HEK293 (cell line): ENCODE data around the gene TMEM51.
A peak's percentile ranks its signal among the peaks of the same experiment; 100 is the strongest.

Experiments
- EGR2 ChIP-seq: fragments of 450-650 bp; formaldehyde crosslinking; IDR thresholded peaks from 2 replicates; pipeline ENCODE4 v1.5.1; 2016; ENCODE audit warnings: low read depth, missing biosample characterization, missing genetic modification characterization
- GFI1B ChIP-seq: fragments of 450-650 bp; formaldehyde crosslinking; IDR thresholded peaks from 2 replicates; pipeline ENCODE4 v1.5.1; 2016; ENCODE audit warnings: missing biosample characterization, missing genetic modification characterization
- HOXD13 ChIP-seq: sonication (generic); formaldehyde crosslinking; IDR thresholded peaks from 2 replicates; pipeline ENCODE4 v1.8.0; 2022; ENCODE audit warnings: missing genetic modification reagents, borderline replicate concordance
- OVOL3 ChIP-seq: fragments of 450-650 bp; formaldehyde crosslinking; IDR thresholded peaks from 2 replicates; pipeline ENCODE4 v1.5.1; 2016; ENCODE audit warnings: missing biosample characterization, missing genetic modification characterization
- PRDM6 ChIP-seq: fragments of 450-650 bp; formaldehyde crosslinking; IDR thresholded peaks from 2 replicates; pipeline ENCODE4 v1.5.1; 2017; ENCODE audit warnings: missing biosample characterization, missing genetic modification characterization
- RBAK ChIP-seq: fragments of 450-650 bp; formaldehyde crosslinking; IDR thresholded peaks from 2 replicates; pipeline ENCODE4 v1.5.1; 2016; ENCODE audit warnings: missing biosample characterization, missing genetic modification characterization
- SCRT1 ChIP-seq: fragments of 450-650 bp; formaldehyde crosslinking; IDR thresholded peaks from 2 replicates; pipeline ENCODE4 v1.5.1; 2016; ENCODE audit warnings: missing biosample characterization, missing genetic modification characterization, borderline replicate concordance
- SCRT2 ChIP-seq: fragments of 450-650 bp; formaldehyde crosslinking; IDR thresholded peaks from 2 replicates; pipeline ENCODE4 v1.5.1; 2016; ENCODE audit warnings: missing biosample characterization, missing genetic modification characterization
- SP2 ChIP-seq: fragments of 450-650 bp; formaldehyde crosslinking; IDR thresholded peaks from 2 replicates; pipeline ENCODE4 v1.5.1; 2016; ENCODE audit warnings: missing biosample characterization, missing genetic modification characterization
- SP7 ChIP-seq: fragments of 450-650 bp; formaldehyde crosslinking; IDR thresholded peaks from 2 replicates; pipeline ENCODE4 v1.5.1; 2016; ENCODE audit warnings: missing biosample characterization, missing genetic modification characterization
- YY1 ChIP-seq: fragments of 450-650 bp; formaldehyde crosslinking; IDR thresholded peaks from 2 replicates; pipeline ENCODE4 v1.5.1; 2018; ENCODE audit warnings: missing biosample characterization, missing genetic modification characterization
- YY2 ChIP-seq: fragments of 450-650 bp; formaldehyde crosslinking; IDR thresholded peaks from 2 replicates; pipeline ENCODE4 v1.5.1; 2016; ENCODE audit warnings: missing biosample characterization, missing genetic modification characterization
- ZNF157 ChIP-seq: fragments of 450-650 bp; formaldehyde crosslinking; IDR thresholded peaks from 2 replicates; pipeline ENCODE4 v1.5.1; 2016; ENCODE audit warnings: missing biosample characterization, missing genetic modification characterization
- ZNF184 ChIP-seq: fragments of 450-650 bp; IDR thresholded peaks from 2 replicates; pipeline ENCODE4 v1.5.1; 2018; ENCODE audit warnings: missing biosample characterization, mild to moderate bottlenecking, missing genetic modification characterization
- ZNF221 ChIP-seq: fragments of 450-650 bp; formaldehyde crosslinking; IDR thresholded peaks from 2 replicates; pipeline ENCODE4 v1.5.1; 2017; ENCODE audit warnings: missing biosample characterization, missing genetic modification characterization, borderline replicate concordance
- ZNF239 ChIP-seq: fragments of 450-650 bp; formaldehyde crosslinking; IDR thresholded peaks from 2 replicates; pipeline ENCODE4 v1.5.1; 2016; ENCODE audit warnings: missing biosample characterization, missing genetic modification characterization
- ZNF302 ChIP-seq: fragments of 450-650 bp; formaldehyde crosslinking; IDR thresholded peaks from 2 replicates; pipeline ENCODE4 v1.5.1; 2016; ENCODE audit warnings: missing biosample characterization, missing genetic modification characterization, low read depth
- ZNF324 ChIP-seq: fragments of 450-650 bp; formaldehyde crosslinking; IDR thresholded peaks from 2 replicates; pipeline ENCODE4 v1.5.1; 2016; ENCODE audit warnings: missing biosample characterization, missing genetic modification characterization
- ZNF394 ChIP-seq: fragments of 450-650 bp; formaldehyde crosslinking; IDR thresholded peaks from 2 replicates; pipeline ENCODE4 v1.5.1; 2016; ENCODE audit warnings: missing biosample characterization, missing genetic modification characterization, mild to moderate bottlenecking, moderate library complexity, borderline replicate concordance
- ZNF423 ChIP-seq: fragments of 450-650 bp; formaldehyde crosslinking; IDR thresholded peaks from 2 replicates; pipeline ENCODE4 v1.5.1; 2016; ENCODE audit warnings: missing biosample characterization, missing genetic modification characterization
- ZNF549 ChIP-seq: fragments of 450-650 bp; IDR thresholded peaks from 2 replicates; pipeline ENCODE4 v1.5.1; 2018; ENCODE audit warnings: missing biosample characterization, missing genetic modification characterization, mild to moderate bottlenecking, inconsistent platforms, moderate library complexity
- ZNF560 ChIP-seq: fragments of 450-650 bp; formaldehyde crosslinking; IDR thresholded peaks from 2 replicates; pipeline ENCODE4 v1.5.1; 2017; ENCODE audit warnings: missing biosample characterization, missing genetic modification characterization, borderline replicate concordance
- ZNF623 ChIP-seq: fragments of 450-650 bp; formaldehyde crosslinking; IDR thresholded peaks from 2 replicates; pipeline ENCODE4 v1.5.1; 2016; ENCODE audit warnings: missing biosample characterization, missing genetic modification characterization
- ZNF677 ChIP-seq: fragments of 450-650 bp; IDR thresholded peaks from 2 replicates; pipeline ENCODE4 v1.5.0; 2018; ENCODE audit warnings: missing biosample characterization, mild to moderate bottlenecking, missing genetic modification characterization, moderate library complexity
- ZNF701 ChIP-seq: fragments of 450-650 bp; formaldehyde crosslinking; IDR thresholded peaks from 2 replicates; pipeline ENCODE4 v1.5.1; 2016; ENCODE audit warnings: missing biosample characterization, missing genetic modification characterization
- ZNF707 ChIP-seq: fragments of 450-650 bp; formaldehyde crosslinking; IDR thresholded peaks from 2 replicates; pipeline ENCODE4 v1.5.1; 2016; ENCODE audit warnings: missing biosample characterization, missing genetic modification characterization
- TF ChIP-seq, protein P1 (sequence below): fragments of 450-650 bp; formaldehyde crosslinking; conservative IDR thresholded peaks from 2 replicates; pipeline ENCODE4 v1.5.1; 2016; ENCODE audit warnings: low read depth, missing biosample characterization, missing genetic modification characterization
- TF ChIP-seq, protein P2 (sequence below): fragments of 450-650 bp; formaldehyde crosslinking; IDR thresholded peaks from 2 replicates; pipeline ENCODE4 v1.5.1; 2016; ENCODE audit warnings: missing biosample characterization, missing genetic modification characterization

Gene TMEM51

DNA sequence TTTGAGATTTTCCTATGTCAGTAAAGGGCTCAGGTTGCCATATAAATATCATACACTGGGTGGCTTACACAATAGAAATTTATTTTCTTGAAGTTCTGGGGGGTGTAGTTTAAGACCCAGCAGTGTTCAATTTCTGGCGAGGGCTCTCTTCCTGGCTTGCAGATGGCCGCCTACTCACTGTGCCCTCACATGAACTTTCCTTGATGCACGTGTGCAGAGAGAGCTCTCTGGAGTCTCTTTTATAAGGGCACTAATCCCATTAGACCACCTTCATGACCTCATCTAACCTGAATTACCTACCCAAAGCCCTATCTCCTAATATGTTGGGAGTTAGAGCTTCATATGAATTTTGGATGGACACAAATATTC lies 21.1 kb downstream of the TMEM51 start (continued):
- TF ChIP-seq, protein P1, sequence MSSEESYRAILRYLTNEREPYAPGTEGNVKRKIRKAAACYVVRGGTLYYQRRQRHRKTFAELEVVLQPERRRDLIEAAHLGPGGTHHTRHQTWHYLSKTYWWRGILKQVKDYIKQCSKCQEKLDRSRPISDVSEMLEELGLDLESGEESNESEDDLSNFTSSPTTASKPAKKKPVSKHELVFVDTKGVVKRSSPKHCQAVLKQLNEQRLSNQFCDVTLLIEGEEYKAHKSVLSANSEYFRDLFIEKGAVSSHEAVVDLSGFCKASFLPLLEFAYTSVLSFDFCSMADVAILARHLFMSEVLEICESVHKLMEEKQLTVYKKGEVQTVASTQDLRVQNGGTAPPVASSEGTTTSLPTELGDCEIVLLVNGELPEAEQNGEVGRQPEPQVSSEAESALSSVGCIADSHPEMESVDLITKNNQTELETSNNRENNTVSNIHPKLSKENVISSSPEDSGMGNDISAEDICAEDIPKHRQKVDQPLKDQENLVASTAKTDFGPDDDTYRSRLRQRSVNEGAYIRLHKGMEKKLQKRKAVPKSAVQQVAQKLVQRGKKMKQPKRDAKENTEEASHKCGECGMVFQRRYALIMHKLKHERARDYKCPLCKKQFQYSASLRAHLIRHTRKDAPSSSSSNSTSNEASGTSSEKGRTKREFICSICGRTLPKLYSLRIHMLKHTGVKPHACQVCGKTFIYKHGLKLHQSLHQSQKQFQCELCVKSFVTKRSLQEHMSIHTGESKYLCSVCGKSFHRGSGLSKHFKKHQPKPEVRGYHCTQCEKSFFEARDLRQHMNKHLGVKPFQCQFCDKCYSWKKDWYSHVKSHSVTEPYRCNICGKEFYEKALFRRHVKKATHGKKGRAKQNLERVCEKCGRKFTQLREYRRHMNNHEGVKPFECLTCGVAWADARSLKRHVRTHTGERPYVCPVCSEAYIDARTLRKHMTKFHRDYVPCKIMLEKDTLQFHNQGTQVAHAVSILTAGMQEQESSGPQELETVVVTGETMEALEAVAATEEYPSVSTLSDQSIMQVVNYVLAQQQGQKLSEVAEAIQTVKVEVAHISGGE (tag by site-specific recombination), result no peak
- TF ChIP-seq ZNF184 (tag by site-specific recombination) (0 out of 2 replicates have a peak, but pooled peaks have one; percentile 12), YY1 (tag by site-specific recombination) (no peak), ZNF560 (tag by site-specific recombination) (no peak), RBAK (tag by site-specific recombination) (no peak), EGR2 (tag by site-specific recombination) (0 out of 2 replicates have a peak, but pooled peaks have one; percentile 24), ZNF324 (tag by site-specific recombination) (no peak), ZNF239 (no peak), ZNF707 (tag by site-specific recombination) (no peak), ZNF394 (no peak), OVOL3 (no peak), ZNF623 (tag by site-specific recombination) (no peak), ZNF221 (no peak), ZNF157 (tag by site-specific recombination) (no peak), SP7 (no peak; the same call in 1 of the 2 replicates), ZNF549 (tag by site-specific recombination) (no peak), ZNF423 (tag by site-specific recombination) (no peak), SCRT1 (tag by site-specific recombination) (no peak), PRDM6 (tag by site-specific recombination) (peak; percentile 34; the same call in 1 of the 2 replicates), SP2 (tag by site-specific recombination) (no peak), HOXD13 (CRISPR knock-in tag) (no peak), ZNF677 (no peak), GFI1B (no peak), YY2 (tag by site-specific recombination) (no peak), ZNF701 (tag by site-specific recombination) (no peak), ZNF302 (tag by site-specific recombination) (no peak), SCRT2 (tag by site-specific recombination) (no peak)
- TF ChIP-seq, protein P2, sequence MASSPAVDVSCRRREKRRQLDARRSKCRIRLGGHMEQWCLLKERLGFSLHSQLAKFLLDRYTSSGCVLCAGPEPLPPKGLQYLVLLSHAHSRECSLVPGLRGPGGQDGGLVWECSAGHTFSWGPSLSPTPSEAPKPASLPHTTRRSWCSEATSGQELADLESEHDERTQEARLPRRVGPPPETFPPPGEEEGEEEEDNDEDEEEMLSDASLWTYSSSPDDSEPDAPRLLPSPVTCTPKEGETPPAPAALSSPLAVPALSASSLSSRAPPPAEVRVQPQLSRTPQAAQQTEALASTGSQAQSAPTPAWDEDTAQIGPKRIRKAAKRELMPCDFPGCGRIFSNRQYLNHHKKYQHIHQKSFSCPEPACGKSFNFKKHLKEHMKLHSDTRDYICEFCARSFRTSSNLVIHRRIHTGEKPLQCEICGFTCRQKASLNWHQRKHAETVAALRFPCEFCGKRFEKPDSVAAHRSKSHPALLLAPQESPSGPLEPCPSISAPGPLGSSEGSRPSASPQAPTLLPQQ (tag by site-specific recombination), result no peak
